ENCODE data around the gene SGTB.
A peak's percentile ranks its signal among the peaks of the same experiment; 100 is the strongest.
"Not testable (repeated sequence)": the region's sequence is repeated elsewhere in the genome, so short reads cannot be mapped to it uniquely, and the experiment has no call there.

SGTB gene

DNA sequence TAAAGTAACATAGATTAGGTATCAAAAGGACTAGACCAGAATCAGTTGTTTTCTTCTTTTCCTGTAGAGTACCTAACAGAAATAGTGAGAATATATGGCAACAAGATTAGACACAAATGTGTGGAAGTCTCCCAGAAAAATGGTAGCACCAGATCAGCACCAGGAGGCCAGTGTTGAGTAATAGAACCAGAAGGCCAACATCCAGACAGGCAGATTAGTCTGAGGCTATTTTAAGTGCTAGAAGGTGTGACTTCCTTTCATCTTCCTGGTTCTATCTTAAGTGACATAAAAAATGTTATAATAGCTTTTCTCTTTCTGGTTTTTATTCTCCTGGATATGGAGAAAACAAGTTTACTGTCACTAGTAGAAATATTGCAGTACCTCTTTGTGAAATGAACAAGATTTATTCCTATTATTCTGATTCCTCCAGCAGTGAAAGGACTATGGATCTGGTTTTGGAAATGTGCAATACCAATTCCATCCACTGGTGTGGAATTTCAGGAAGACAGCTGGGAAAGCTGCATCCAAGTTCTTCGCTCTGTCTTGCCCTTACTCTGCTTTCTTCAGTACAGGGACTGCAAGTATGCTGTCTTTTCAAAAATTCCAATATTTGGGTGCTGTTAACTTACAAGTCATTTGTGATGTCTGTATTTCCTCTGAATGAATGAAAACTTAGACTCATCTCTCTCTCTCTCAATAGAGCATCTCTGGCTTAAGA, 57.9 kb downstream of the SGTB start:
- no peak for FAIRE-seq

DNA sequence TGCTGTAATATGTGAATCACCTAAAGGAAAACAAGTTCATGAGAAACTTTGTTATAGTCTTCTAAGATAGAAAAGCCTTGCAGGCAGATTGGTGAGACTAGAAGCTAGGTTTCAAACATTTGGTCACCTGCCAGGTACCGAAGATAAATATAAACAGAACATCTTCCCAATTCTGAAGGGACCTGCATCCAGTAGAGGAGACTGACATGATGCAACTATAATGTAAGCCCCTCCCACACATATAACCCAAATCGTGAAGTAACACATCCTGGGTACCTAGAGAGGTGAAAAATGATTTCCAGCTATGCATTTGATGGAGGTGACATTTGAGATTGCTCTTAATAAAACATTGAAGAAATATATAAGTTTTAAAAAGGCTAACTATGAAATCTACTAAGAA, 67.2 kb downstream of the SGTB start:
- no peak for FAIRE-seq

DNA sequence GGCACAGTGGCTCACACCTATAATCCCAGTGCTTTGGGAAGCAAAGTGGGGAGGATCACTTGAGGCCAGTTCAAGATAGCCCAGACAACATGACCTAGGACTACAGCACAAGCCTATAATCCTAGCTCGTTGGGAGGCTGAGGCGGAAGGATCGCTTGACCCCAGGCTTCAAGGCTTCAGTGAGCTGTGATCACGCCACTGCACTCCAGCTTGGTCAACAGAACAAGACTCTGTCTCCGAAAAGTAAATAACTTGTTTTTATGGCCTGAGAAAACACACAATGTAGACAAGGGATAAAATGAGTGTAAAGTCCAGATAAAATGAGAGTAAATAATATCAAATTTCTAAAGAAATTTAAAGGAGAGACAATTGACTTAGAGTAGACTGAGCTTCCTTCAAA, 70.8 kb downstream of the SGTB start:
- FAIRE-seq = no peak

DNA sequence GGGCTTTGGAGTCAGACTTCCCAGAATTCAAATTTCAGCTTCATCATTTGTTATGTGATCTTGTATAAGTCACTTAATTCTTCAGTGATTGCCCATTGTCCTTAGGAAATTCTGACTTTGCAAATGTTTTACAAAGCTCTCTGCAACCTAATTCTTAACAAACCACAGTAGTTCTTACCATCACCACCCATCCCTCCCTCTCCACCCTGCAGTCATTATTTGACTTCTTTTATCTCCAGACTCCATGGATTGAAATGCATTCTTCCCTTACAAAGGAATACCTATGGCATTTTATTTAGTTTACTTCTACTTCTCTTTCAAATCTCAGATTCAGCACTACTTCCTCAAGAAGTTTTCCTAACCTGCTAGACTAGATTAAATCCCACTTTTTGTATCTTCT, 74.0 kb downstream of the SGTB start:
- no peak for FAIRE-seq

DNA sequence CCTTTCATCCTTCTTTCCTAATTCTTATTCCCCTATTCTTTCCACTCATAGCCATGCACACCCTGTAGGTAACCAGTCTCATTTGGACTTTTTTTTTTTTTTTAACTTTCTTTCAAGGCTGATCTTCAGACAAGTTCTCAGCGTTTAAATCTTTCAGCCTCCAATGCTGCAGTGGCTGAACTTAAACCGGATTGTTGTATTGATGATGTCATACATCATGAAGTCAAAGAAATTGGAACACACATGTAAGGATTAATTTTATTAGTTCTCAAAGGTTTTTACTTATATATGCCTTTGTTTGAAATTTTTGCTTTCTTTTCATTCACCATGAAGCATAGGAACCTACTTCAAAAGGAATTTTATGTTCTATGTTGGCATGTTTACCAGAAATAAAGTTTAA, 75.0 kb downstream of the SGTB start:
- FAIRE-seq = no peak

DNA sequence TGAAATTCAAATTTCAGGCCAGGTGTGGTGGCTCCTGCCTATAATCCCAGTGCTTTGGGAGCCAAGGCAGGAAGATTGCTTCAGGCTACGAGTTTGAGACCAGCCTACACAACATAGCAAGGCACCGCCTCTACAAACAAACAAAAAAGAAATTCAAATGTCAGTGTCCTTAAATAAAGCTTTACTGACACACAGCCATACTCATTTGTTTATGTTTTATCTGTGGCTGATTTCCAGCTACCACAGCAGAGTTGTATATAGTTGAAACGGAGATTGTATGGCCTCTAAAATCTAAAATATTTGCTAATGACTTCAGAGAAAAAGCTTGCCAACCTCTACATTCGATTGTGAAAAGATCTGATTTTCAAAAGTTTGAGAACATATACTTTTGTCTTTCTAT, 81.7 kb downstream of the SGTB start:
- no peak for FAIRE-seq

DNA sequence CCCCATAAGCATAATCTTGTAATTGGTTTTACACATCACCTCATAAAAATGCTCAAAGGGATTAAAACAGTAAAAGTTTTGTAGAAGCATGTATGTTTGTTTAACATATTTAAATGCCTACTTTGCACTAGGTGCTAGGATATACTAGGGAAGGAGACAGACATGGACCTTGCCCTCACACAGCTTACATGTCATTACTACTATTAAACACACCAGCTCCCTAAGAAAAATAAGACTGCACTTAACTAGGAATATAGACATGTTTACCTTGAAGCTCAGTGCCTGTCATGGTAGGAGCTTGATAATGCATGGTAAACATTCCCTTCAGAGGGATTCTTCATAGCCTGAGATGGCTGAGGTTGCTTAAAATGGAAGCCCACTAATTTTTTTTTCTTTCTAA, 90.9 kb downstream of the SGTB start:
- FAIRE-seq = no peak

DNA sequence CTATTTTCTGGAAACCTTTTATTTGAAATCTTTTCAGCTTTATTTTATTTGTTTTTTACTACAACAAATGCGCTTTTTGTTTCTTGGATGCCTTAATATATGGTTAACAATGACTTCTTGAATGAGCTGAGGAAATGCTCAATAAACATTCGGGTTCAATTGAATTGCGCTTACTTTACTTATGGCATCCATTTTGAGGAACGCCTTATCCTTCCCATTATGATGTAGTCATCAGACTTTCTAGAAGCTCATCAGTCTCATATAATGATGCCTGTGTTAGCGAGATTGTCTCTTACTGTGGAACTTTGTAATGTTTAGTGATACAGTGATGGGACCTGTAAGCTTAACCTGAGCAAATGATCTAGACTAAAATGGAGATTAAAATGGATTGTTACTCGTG, 96.2 kb downstream of the SGTB start:
- FAIRE-seq = no peak

DNA sequence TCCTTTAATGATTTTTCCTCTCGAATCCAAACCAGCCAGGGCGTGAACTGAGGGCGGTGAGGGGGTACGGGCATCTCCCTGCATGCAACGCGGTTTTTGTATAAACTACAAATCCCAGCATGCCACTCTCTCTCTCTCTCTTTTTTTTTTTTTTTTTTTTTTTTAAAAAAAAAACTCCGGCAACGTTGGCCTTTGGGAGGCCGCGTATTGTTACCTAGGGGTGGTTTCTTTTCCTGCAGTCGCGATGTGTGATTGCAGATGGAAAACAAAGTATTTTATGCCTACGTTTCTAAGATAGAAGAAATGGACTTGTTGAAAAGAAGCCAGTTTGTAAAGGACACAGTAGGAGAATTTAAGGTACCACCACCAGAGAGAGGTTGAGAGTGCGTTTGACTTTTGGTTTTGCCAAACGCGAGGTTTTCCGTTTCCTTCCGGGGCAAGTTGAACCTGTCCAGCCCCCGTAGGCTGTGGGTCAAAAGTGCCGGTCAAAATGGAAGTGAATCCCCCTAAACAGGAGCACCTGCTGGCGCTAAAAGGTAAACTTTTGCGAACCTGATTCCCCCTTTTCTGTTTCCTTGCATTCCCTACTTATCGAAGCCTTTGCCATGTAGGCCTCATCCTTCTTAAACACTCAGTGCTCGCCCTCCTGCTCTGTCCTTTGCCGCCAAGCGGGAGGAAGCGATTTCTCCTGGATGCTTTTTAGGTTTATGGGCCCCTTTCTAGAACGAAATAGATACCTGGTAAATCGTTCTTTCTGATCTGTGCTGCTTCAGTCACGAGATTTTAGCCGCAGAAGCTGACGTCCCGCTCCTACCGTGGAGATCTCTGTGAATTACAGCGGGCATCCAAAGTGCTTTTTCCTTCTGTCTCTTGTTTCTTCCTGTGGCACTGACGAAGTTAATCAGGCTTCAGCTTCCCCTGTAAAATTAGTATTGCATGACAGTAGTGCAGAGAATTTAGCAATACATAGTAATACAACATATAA, 97.0 kb downstream of the SGTB start, which contains the start of the genes SHLD3 and TRAPPC13:
Gene SHLD3 (plus strand): TSS at position 457 of the 985 bp plus-strand sequence. CDS start 4,561 bp downstream, outside the sequence.
Gene TRAPPC13 (plus strand): TSS at position 457 of the 985 bp plus-strand sequence. CDS start 34 bp downstream, at position 491.
- peak; percentile 4 for FAIRE-seq

DNA sequence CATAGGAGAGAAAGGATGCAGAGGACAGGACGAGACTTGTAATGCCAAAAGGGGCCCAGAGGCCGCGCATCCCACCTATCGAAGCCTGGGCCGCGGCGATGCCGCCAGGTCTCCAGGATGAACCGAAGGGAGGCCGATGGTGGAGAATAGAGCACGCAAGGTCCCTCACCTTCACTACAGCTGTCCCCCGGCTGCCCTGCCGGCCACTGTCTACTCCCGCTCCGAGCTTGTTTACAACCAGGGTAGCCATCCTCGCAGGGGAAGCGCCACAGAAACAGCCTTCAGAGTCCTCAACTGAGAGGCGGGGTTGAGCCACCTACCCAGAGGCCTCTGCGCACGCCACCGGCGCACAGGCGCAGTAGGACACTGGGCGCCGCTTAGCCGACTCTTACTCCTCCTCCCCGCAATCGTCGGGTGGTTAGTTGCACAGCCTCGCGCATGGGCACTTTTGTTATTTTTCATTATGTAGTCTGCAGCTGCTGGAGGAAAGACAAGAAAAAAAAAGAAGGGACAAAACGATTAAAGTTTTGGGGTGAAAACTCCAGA, 97.8 kb downstream of the SGTB start, which contains the start of gene TRIM23:
Gene TRIM23 (minus strand): TSS at position 309 of the 546 bp plus-strand sequence. CDS start 59 bp downstream, at position 250.
- FAIRE-seq = peak; percentile 64

DNA sequence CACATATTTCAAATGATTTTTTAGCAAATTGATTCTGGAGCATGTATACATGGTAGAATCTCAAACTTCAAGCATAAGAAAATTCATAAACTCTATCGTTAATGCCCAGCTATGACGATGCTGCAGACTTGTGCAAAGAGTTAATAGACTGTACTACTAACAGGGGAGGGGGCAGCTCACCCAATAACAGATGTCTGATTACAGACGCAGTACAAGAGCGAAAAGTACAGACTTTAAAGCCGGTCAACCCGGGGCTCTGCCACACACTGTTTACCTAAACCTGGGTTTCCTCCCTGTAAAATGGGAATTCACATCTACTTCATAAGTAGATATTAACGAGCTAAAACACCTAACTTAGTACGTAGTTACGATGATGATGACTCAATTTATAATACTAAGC, 98.4 kb downstream of the SGTB start:
- FAIRE-seq = no peak

DNA sequence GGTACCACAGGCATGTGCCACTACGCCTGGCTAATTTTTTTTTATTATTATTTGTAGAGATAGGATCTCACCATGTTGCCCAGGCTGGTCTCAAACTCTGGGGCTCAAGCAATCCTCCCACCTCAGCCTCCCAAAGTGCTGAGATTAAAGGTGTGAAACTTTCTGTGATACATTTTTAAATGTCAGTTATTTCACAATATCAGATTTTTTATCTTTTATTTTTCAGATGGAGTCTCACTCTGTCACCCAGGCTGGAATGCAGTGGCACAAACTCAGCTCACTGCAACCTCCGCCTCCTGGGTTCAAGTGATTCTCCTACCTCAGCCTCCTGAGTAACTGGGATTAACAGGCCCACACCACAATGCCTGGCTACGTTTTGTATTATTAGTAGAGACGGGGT, 99.9 kb downstream of the SGTB start:
- FAIRE-seq = not testable (repeated sequence)

DNA sequence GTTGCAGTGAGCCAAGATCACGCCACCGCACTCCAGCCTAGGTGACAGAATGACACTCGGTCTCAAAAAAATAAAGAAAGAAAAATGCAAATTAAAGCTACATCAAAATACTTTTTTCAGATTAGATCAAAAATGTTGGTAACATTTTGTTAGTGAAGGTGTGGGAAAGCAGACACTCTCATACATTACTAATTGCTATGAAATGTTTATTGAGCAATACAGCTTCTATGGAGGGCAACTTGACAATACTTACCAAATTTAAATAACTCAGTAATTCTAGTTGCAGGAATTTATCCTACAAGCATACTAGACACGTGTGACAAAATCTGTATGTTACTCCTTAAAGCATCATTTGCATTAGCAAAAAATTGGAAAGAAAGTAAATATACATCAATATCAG, 101.9 kb downstream of the SGTB start:
- FAIRE-seq = no peak

Measured in endometrium (tissue), 2 donors.